KMS-11 (cell line): ENCODE measurements around the gene URB1.

Experiments used
- H2AFZ ChIP-seq: fragments of 200-600 bp; sonication (generic); 2 replicates; pipeline ENCODE4 v1.6.1; 2016; ENCODE audit warnings: antibody characterized with exemption, mixed run types, low read depth
- H3K27ac ChIP-seq: fragments of 200-600 bp; sonication (generic); 2 replicates; pipeline ENCODE4 v1.6.1; 2016; ENCODE audit warnings: mild to moderate bottlenecking, mixed run types
- H3K27me3 ChIP-seq: fragments of 200-600 bp; sonication (generic); 2 replicates; pipeline ENCODE4 v1.6.1; 2017; ENCODE audit warnings: mild to moderate bottlenecking, low read depth, mixed run types, moderate library complexity; ENCODE audit not compliant: insufficient read depth
- H3K36me3 ChIP-seq: fragments of 200-600 bp; sonication (generic); 2 replicates; pipeline ENCODE4 v1.6.1; 2017; ENCODE audit warnings: mild to moderate bottlenecking, mixed run types; ENCODE audit not compliant: insufficient read depth
- H3K4me1 ChIP-seq: fragments of 200-600 bp; sonication (generic); 2 replicates; pipeline ENCODE4 v1.6.1; 2016; ENCODE audit warnings: mild to moderate bottlenecking, low read depth, mixed run types; ENCODE audit not compliant: poor library complexity, severe bottlenecking
- H3K4me2 ChIP-seq: fragments of 200-600 bp; sonication (generic); 2 replicates; pipeline ENCODE4 v1.7.0; 2016; ENCODE audit warnings: mild to moderate bottlenecking, mixed run types
- H3K4me3 ChIP-seq: fragments of 200-600 bp; sonication (generic); IDR thresholded peaks from 2 replicates; pipeline ENCODE4 v1.6.1; 2017; ENCODE audit warnings: low read depth, low read length, mixed read lengths; ENCODE audit not compliant: insufficient read depth
- H3K79me2 ChIP-seq: fragments of 200-600 bp; sonication (generic); 2 replicates; pipeline ENCODE4 v1.6.1; 2016; ENCODE audit warnings: low read depth, mixed run types; ENCODE audit not compliant: insufficient read depth
- H3K9ac ChIP-seq: fragments of 200-600 bp; sonication (generic); 2 replicates; pipeline ENCODE4 v1.6.1; 2016; ENCODE audit warnings: mild to moderate bottlenecking, mixed run types
- H4K20me1 ChIP-seq: fragments of 200-600 bp; sonication (generic); 2 replicates; pipeline ENCODE4 v1.6.1; 2016; ENCODE audit warnings: mild to moderate bottlenecking, mixed run types; ENCODE audit not compliant: insufficient read depth
- TF ChIP-seq, protein P1 (sequence below): fragments of 200-600 bp; sonication (generic); conservative IDR thresholded peaks from 2 replicates; pipeline ENCODE4 v1.6.1; 2017; ENCODE audit warnings: low read depth, mild to moderate bottlenecking, antibody characterized with exemption, low read length, moderate library complexity, mixed read lengths

The URB1 gene

DNA sequence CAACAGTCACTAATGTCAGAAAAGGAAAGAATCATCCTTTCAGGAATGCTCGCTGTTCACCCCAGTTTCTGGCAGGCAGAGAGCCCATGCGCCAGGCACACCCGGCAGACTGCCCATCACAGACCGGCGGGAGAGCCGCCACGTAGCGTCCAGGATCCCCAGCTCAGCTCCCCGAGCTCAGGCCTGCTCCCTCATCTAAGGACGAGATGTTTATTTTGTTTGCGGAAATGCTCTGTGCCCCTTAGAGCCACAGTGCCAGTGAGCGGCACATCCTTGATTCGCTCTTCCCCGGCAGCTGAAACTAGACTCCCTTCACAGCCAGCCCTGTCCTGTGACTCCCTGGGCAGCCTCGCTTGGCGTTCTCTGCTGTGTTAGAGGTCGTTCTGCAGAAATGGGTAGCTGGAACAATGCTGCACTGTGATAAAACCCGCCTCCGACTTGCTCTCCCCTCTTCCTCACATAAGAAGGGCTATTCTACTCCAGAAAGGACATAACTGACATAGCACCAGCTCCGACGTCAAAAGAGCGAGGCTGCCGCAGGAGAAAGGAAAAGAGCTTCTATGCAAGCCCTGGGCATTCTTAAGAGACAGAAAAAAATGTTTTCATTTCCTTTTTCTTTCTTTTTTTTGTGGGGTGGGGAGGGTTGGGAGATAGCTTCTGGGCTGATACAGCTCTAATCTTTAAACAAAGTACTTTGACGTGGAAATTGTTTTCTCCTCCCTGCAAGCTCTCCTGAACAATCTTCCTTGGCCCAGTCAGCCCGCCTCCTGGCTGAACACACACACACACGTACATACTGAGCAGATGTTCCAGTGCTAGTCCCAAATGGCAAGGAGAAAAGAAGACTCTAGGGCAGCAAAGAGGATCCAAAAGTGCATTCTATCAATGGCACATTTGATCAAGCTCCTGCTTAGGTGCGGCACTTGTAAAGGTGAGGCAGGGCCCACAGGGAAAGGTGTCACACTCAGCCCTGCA lies 56.9 kb downstream of the URB1 start:
- H3K9ac ChIP-seq: no peak overlapping the region
- no peaks in the 10 kb centered on the region for H3K4me1 ChIP-seq
- no peak overlapping the region for H3K4me2 ChIP-seq
- H3K79me2 ChIP-seq: no peaks in the 10 kb centered on the region
- peaks cover 26% of the 10 kb centered on the region; the same call in 1 of the 2 replicates for H3K36me3 ChIP-seq
- no peak overlapping the region for H2AFZ ChIP-seq
- no peaks in the 10 kb centered on the region for H3K27me3 ChIP-seq
- no peak overlapping the region for H3K4me3 ChIP-seq
- H3K27ac ChIP-seq: no peak overlapping the region
- H4K20me1 ChIP-seq: no peaks in the 10 kb centered on the region
- TF ChIP-seq, protein P1, sequence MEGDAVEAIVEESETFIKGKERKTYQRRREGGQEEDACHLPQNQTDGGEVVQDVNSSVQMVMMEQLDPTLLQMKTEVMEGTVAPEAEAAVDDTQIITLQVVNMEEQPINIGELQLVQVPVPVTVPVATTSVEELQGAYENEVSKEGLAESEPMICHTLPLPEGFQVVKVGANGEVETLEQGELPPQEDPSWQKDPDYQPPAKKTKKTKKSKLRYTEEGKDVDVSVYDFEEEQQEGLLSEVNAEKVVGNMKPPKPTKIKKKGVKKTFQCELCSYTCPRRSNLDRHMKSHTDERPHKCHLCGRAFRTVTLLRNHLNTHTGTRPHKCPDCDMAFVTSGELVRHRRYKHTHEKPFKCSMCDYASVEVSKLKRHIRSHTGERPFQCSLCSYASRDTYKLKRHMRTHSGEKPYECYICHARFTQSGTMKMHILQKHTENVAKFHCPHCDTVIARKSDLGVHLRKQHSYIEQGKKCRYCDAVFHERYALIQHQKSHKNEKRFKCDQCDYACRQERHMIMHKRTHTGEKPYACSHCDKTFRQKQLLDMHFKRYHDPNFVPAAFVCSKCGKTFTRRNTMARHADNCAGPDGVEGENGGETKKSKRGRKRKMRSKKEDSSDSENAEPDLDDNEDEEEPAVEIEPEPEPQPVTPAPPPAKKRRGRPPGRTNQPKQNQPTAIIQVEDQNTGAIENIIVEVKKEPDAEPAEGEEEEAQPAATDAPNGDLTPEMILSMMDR: no peak

DNA sequence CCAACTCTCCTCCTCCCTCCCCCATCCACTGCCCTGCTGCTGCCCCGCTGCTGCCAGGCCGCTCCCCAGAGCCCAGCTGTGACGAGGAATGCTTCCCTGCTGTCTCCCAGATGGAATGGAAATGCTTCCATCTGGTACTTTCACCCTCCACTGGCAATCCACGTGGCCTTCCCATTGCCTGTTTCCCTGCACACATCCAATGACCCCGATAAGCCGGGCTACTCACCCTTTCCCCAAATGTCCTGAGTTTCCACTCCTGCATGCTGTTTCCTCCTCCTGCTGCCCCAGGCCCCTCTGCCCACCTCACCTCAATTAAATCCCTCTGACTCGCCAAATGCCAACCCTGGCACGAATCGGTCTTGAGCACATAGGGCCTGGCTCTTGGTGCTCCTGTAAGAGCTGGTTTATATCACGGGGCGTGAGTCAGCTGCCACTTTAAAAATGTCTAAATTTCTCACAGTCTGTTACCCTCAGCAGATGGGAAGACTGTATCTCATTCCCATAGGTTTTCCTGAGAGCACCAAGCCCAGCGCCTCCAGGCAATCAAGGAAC lies 57.8 kb downstream of the URB1 start:
- no peaks in the 10 kb centered on the region for H4K20me1 ChIP-seq
- no peak overlapping the region for H3K4me2 ChIP-seq
- H3K27me3 ChIP-seq: no peaks in the 10 kb centered on the region
- no peak overlapping the region for H3K27ac ChIP-seq
- H3K4me1 ChIP-seq: no peaks in the 10 kb centered on the region
- no peak overlapping the region for H2AFZ ChIP-seq
- TF ChIP-seq, protein P1: no peak
- H3K4me3 ChIP-seq: no peak overlapping the region
- no peak overlapping the region for H3K9ac ChIP-seq
- no peaks in the 10 kb centered on the region for H3K79me2 ChIP-seq
- H3K36me3 ChIP-seq: peaks cover 23% of the 10 kb centered on the region; the same call in 1 of the 2 replicates

DNA sequence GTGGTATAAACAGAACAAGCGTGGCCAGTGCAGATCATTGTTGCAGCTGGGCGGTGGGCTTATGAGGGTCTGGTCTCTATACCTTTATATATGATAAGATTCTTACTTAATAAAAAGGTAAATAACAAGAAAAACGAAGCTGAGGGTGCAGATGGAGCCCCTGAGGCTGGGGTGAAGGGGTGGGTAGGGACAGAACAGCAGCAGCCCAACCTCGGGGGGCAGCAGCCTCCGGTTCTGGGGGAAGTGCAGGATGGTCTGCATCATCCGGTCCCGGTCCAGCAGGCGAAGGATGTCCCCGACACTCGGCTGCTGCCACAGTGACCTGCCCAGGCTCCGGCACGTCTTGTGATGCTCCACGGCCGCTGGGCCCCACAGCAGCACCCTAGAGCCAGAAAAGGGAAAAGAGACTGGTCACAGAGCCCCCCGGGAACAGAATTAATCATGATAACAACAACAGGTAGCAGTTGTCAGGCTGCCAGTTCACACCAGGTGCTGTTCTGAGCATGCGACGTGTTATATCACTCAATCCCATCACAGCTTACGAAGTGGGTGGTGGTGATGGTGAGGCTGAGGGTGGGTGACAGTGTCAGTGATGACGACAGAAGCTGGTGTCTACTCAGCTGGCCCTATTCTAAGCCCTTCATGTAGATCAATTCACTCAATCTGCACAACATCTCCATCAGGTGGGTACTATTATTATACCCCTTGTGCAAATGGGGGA lies 58.7 kb downstream of the URB1 start:
- H4K20me1 ChIP-seq: no peaks in the 10 kb centered on the region
- no peak overlapping the region for H3K4me3 ChIP-seq
- H3K36me3 ChIP-seq: peaks cover 21% of the 10 kb centered on the region; the same call in 1 of the 2 replicates
- H3K27me3 ChIP-seq: no peaks in the 10 kb centered on the region
- H3K79me2 ChIP-seq: no peaks in the 10 kb centered on the region
- H3K4me2 ChIP-seq: no peak overlapping the region
- no peaks in the 10 kb centered on the region for H3K4me1 ChIP-seq
- H3K27ac ChIP-seq: no peak overlapping the region
- no peak overlapping the region for H2AFZ ChIP-seq
- TF ChIP-seq, protein P1: no peak
- no peak overlapping the region for H3K9ac ChIP-seq

- Histone ChIP-seq H3K27me3 (no peaks in the 10 kb centered on the region), H3K4me3 (no peak overlapping the region), H2AFZ (no peak overlapping the region), H3K9ac (no peak overlapping the region), H3K36me3 (peaks cover 21% of the 10 kb centered on the region; the same call in 1 of the 2 replicates), H3K27ac (no peak overlapping the region), H3K79me2 (no peaks in the 10 kb centered on the region), H4K20me1 (no peaks in the 10 kb centered on the region), H3K4me1 (no peaks in the 10 kb centered on the region), H3K4me2 (no peak overlapping the region)
- TF ChIP-seq, protein P1: no peak
Observed at GRCh38 chr21:32332463-32332951, 60.3 kb downstream of the URB1 start.
